ENCODE results near the gene TMEM132C. TPM values are rescaled to one million over a fixed set of nuclear protein-coding genes. Genes with fewer than 3 reads are reported as not detected.

Gene TMEM132C
- total RNA-seq, 1 experiment from 2014 or later: not detected

DNA sequence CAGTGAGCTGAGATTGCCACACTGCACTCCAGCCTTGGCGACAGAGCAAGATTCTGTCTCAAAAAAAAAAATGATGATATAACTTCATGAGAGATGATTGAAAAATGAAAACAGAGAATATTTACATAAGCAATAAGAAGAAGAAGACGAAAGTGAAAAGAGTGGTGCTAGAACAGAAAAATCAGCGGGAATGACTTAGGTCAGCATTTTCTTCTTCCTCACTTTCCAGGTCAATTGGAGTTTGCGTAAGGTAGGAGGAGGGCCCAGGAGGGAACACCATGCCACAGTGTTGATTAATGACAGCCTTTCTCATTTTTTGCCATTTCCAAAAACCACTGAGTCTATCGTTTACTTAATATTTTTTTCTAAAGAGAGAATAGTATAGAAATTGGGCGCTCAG, 356.8 kb downstream of the TMEM132C start:
- Histone ChIP-seq H3K9me3 (ENCODE audit: low read length) (0 out of 2 replicates have a peak, but pooled peaks cover 4% of the 10 kb centered on the region), H3K27me3 (ENCODE audit: low read length) (peaks cover 7% of the 10 kb centered on the region; the same call in 1 of the 2 replicates), H3K4me3 (ENCODE audit: low read length) (no peak overlapping the region), H4K20me1 (ENCODE audit: low read length) (no peaks in the 10 kb centered on the region), H3K27ac (ENCODE audit: low read length) (no peak overlapping the region), H2AFZ (ENCODE audit: low read length) (no peak overlapping the region), H3F3A (ENCODE audit: low read length, unreplicated experiment) (no peaks in the 10 kb centered on the region), H3K79me2 (ENCODE audit: low read length) (no peaks in the 10 kb centered on the region), H3K9ac (ENCODE audit: low read length) (no peak overlapping the region), H3K4me1 (ENCODE audit: insufficient read depth, low read length) (no peaks in the 10 kb centered on the region), H3K4me2 (ENCODE audit: low read length) (no peak overlapping the region), H3K9me2 (replicated peaks; ENCODE audit: low read length) (no peaks in the 10 kb centered on the region), H3K36me3 (ENCODE audit: low read depth, low read length) (no peaks in the 10 kb centered on the region)
- TF ChIP-seq EZH2 (IDR thresholded peaks at IDR 0.05; ENCODE audit: low read length, unreplicated experiment): no peak
- TF ChIP-seq, protein P1, sequence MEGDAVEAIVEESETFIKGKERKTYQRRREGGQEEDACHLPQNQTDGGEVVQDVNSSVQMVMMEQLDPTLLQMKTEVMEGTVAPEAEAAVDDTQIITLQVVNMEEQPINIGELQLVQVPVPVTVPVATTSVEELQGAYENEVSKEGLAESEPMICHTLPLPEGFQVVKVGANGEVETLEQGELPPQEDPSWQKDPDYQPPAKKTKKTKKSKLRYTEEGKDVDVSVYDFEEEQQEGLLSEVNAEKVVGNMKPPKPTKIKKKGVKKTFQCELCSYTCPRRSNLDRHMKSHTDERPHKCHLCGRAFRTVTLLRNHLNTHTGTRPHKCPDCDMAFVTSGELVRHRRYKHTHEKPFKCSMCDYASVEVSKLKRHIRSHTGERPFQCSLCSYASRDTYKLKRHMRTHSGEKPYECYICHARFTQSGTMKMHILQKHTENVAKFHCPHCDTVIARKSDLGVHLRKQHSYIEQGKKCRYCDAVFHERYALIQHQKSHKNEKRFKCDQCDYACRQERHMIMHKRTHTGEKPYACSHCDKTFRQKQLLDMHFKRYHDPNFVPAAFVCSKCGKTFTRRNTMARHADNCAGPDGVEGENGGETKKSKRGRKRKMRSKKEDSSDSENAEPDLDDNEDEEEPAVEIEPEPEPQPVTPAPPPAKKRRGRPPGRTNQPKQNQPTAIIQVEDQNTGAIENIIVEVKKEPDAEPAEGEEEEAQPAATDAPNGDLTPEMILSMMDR (conservative IDR thresholded peaks at IDR 0.05; ENCODE audit: low read depth, low read length): no peak
- no peak for TF ChIP-seq EZH2phosphoT487 (IDR thresholded peaks at IDR 0.05; ENCODE audit: borderline replicate concordance, low read length)
- ATAC-seq (no peak), DNase-seq (no peak)
- ChIA-PET CTCF (no interaction called here), POLR2A (ENCODE audit: unreplicated experiment) (no interaction called here)
- intact Hi-C loops (cut with micrococcal nuclease): no loop called here
- no TSS peak for BruUV-seq (replicated peaks)

DNA sequence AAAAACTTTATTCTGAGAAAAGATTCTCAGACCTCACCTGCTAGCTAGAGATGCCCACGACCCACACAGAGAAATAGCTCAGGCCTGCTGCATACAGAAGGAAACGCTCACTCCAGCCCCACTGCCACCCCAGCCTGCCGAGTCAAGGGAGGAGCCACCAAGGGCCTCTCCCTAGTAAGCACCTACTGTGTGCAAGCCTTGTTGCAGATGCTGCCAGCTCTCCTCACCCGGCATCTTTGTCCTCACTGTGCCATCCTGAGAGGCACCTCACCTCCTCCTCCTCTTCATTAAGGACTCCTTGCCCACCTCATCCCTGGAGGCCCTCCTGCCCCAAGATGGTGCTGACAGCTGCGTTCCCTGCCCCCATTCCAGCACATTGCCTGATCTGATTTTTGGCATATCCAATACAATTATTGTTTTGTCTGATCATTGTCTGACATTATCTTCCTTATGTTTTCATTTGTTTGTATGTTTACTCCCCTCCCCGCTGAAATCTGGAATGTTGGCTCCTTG, 359.9 kb downstream of the TMEM132C start:
- intact Hi-C loops (cut with micrococcal nuclease): no loop called here
- ChIA-PET POLR2A (ENCODE audit: unreplicated experiment) (no interaction called here), CTCF (no interaction called here)
- no peak for ATAC-seq
- Histone ChIP-seq H3K4me2 (ENCODE audit: low read length) (no peak overlapping the region), H3K27ac (ENCODE audit: low read length) (no peak overlapping the region), H3K79me2 (ENCODE audit: low read length) (no peaks in the 10 kb centered on the region), H3K9me2 (replicated peaks; ENCODE audit: low read length) (no peaks in the 10 kb centered on the region), H3K27me3 (ENCODE audit: low read length) (peaks cover 18% of the 10 kb centered on the region; the same call in 1 of the 2 replicates), H4K20me1 (ENCODE audit: low read length) (no peaks in the 10 kb centered on the region), H2AFZ (ENCODE audit: low read length) (no peak overlapping the region), H3K9me3 (ENCODE audit: low read length) (0 out of 2 replicates have a peak, but pooled peaks cover 4% of the 10 kb centered on the region), H3K36me3 (ENCODE audit: low read depth, low read length) (no peaks in the 10 kb centered on the region), H3F3A (ENCODE audit: low read length, unreplicated experiment) (no peaks in the 10 kb centered on the region), H3K4me1 (ENCODE audit: insufficient read depth, low read length) (no peaks in the 10 kb centered on the region), H3K9ac (ENCODE audit: low read length) (no peak overlapping the region), H3K4me3 (ENCODE audit: low read length) (no peak overlapping the region)
- DNase-seq: no peak
- BruUV-seq (replicated peaks): no TSS peak
- TF ChIP-seq EZH2phosphoT487 (IDR thresholded peaks at IDR 0.05; ENCODE audit: borderline replicate concordance, low read length) (no peak), EZH2 (IDR thresholded peaks at IDR 0.05; ENCODE audit: low read length, unreplicated experiment) (no peak)
- TF ChIP-seq, protein P1 (conservative IDR thresholded peaks at IDR 0.05; ENCODE audit: low read depth, low read length): no peak

DNA sequence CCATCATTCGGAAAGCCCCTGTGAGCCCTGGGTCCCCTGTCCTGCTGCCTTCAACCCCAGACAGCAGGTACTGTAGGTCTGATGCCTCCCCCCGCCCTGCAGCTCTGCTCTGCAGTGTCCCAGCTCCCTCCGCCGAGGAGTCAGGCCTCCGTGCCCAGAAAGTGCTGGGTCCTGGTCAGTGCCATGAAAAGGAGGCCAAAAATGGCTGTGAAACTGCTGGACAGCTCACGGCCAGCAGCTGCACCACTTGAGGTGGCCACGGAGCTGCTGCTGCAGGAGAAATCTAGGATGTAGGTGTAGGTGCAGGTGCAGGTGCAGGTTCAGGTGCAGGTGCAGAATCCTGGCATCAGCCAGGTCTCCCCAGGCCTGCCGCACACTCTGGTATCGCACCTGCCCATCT, 360.7 kb downstream of the TMEM132C start:
- no peak overlapping the region for H3K4me2 ChIP-seq (ENCODE audit: low read length)
- peaks cover 18% of the 10 kb centered on the region; the same call in 1 of the 2 replicates for H3K27me3 ChIP-seq (ENCODE audit: low read length)
- no peak overlapping the region for H3K4me3 ChIP-seq (ENCODE audit: low read length)
- DNase-seq (no peak), ATAC-seq (no peak)
- CTCF ChIA-PET: no interaction called here
- H3F3A ChIP-seq (ENCODE audit: low read length, unreplicated experiment): no peaks in the 10 kb centered on the region
- H4K20me1 ChIP-seq (ENCODE audit: low read length): no peaks in the 10 kb centered on the region
- no peaks in the 10 kb centered on the region for H3K9me2 ChIP-seq (replicated peaks; ENCODE audit: low read length)
- 0 out of 2 replicates have a peak, but pooled peaks cover 4% of the 10 kb centered on the region for H3K9me3 ChIP-seq (ENCODE audit: low read length)
- H3K36me3 ChIP-seq (ENCODE audit: low read depth, low read length): no peaks in the 10 kb centered on the region
- POLR2A ChIA-PET (ENCODE audit: unreplicated experiment): no interaction called here
- BruUV-seq (replicated peaks): no TSS peak
- no peaks in the 10 kb centered on the region for H3K4me1 ChIP-seq (ENCODE audit: insufficient read depth, low read length)
- no peak overlapping the region for H3K9ac ChIP-seq (ENCODE audit: low read length)
- H3K27ac ChIP-seq (ENCODE audit: low read length): no peak overlapping the region
- no peak overlapping the region for H2AFZ ChIP-seq (ENCODE audit: low read length)
- intact Hi-C loops (cut with micrococcal nuclease): no loop called here
- TF ChIP-seq, protein P1 (conservative IDR thresholded peaks at IDR 0.05; ENCODE audit: low read depth, low read length): no peak
- no peak for TF ChIP-seq EZH2phosphoT487 (IDR thresholded peaks at IDR 0.05; ENCODE audit: borderline replicate concordance, low read length)
- TF ChIP-seq EZH2 (IDR thresholded peaks at IDR 0.05; ENCODE audit: low read length, unreplicated experiment): no peak
- no peaks in the 10 kb centered on the region for H3K79me2 ChIP-seq (ENCODE audit: low read length)
